ENCODE data around the gene SUSD4. TPM values are rescaled to one million over a fixed set of nuclear protein-coding genes. Genes with fewer than 3 reads are reported as not detected.

Gene SUSD4
- total and polyA plus RNA-seq, 2 of the 4 experiments (the other 2 are of a cell fraction): 1.8 to 2.7 TPM

GRCh38 chr1:223337174-223337869, 26.7 kb downstream of the SUSD4 start:
- POLR2A ChIA-PET (ENCODE audit: unreplicated experiment): interaction anchor here (0.7 kb wide), 1 partner anchor 51 kb away, joined by 6 read pairs; no protein-coding TSS in a partner anchor
- no peak for TF ChIP-seq ELK1 (IDR thresholded peaks at IDR 0.05; ENCODE audit: borderline replicate concordance, low read depth, low read length)
- no peak for TF ChIP-seq MXI1 (IDR thresholded peaks at IDR 0.05; ENCODE audit: borderline replicate concordance, low read depth, low read length)
- TF ChIP-seq CEBPB (IDR thresholded peaks at IDR 0.05; ENCODE audit: low read depth, low read length): no peak
- no peak for TF ChIP-seq CHD1 (IDR thresholded peaks at IDR 0.05; ENCODE audit: low read depth, low read length)
- no peak for TF ChIP-seq FOS (IDR thresholded peaks at IDR 0.05; ENCODE audit: low read depth, low read length)
- no peak for TF ChIP-seq RCOR1 (IDR thresholded peaks at IDR 0.05; ENCODE audit: insufficient replicate concordance, low read length)
- TF ChIP-seq SMC3 (IDR thresholded peaks at IDR 0.05; ENCODE audit: low read depth, low read length): no peak
- no peak for TF ChIP-seq MAFK (IDR thresholded peaks at IDR 0.05; ENCODE audit: low read depth, low read length)
- no peak for TF ChIP-seq NFE2L2 (IDR thresholded peaks at IDR 0.05; ENCODE audit: low read depth, low read length)
- TF ChIP-seq POLR2A (IDR thresholded peaks at IDR 0.05; ENCODE audit: low read depth, low read length): no peak
- TF ChIP-seq RAD21 (IDR thresholded peaks at IDR 0.05; ENCODE audit: low read length): no peak
- TF ChIP-seq BHLHE40 (IDR thresholded peaks at IDR 0.05; ENCODE audit: low read depth, low read length): no peak
- no peak for TF ChIP-seq USF2 (IDR thresholded peaks at IDR 0.05; ENCODE audit: low read depth, low read length)
- no peak for TF ChIP-seq RFX5 (IDR thresholded peaks at IDR 0.05; ENCODE audit: low read depth, low read length)
- TF ChIP-seq CTCF (conservative IDR thresholded peaks at IDR 0.05; ENCODE audit: low read depth, low read length): no peak
- TF ChIP-seq MAZ (IDR thresholded peaks at IDR 0.05; ENCODE audit: borderline replicate concordance, low read depth, low read length): no peak
- Histone ChIP-seq H3K27ac (ENCODE audit: insufficient read depth, low read length) (no peak overlapping the region), H3K27me3 (ENCODE audit: control insufficient read depth, insufficient read depth, low read length) (peaks cover 25% of the 10 kb centered on the region), H2AK9ac (replicated peaks; ENCODE audit: low read depth, low read length, poor library complexity) (no peak overlapping the region), H4K91ac (ENCODE audit: insufficient read depth, low read depth, low read length) (no peak overlapping the region), H3K23ac (ENCODE audit: low read depth, low read length) (no peak overlapping the region), H2BK5ac (ENCODE audit: low read depth, low read length, poor library complexity, severe bottlenecking) (no peak overlapping the region), H3K79me1 (ENCODE audit: low read depth in 1 of 2, low read length in 2 of 2) (no peaks in the 10 kb centered on the region), H4K20me1 (ENCODE audit: insufficient read depth, low read length) (no peaks in the 10 kb centered on the region), H3K9me3 (ENCODE audit: control insufficient read depth, insufficient read depth, low read length) (no peaks in the 10 kb centered on the region), H3K56ac (ENCODE audit: extremely low read depth, insufficient read depth, low read length) (no peak overlapping the region), H2AK5ac (ENCODE audit: low read depth, low read length) (no peak overlapping the region), H2BK120ac (ENCODE audit: low read depth, low read length) (no peak overlapping the region), H3K4me3 (ENCODE audit: insufficient read depth, low read depth, low read length) (no peak overlapping the region), H3K9me1 (ENCODE audit: insufficient read depth, low read length) (no peaks in the 10 kb centered on the region), H3K14ac (replicated peaks; ENCODE audit: low read depth, low read length) (no peak overlapping the region), H3K9ac (ENCODE audit: low read depth, low read length) (no peak overlapping the region), H3K18ac (ENCODE audit: low read depth, low read length) (no peak overlapping the region), H4K8ac (ENCODE audit: low read depth in 2 of 2, low read length in 2 of 2) (no peak overlapping the region), H3K36me3 (ENCODE audit: control insufficient read depth, insufficient read depth, low read length) (no peaks in the 10 kb centered on the region), H4K5ac (ENCODE audit: low read depth, low read length) (no peak overlapping the region), H2BK20ac (ENCODE audit: low read depth, low read length) (no peak overlapping the region), H3K4me1 (ENCODE audit: control insufficient read depth, insufficient read depth, low read length) (no peaks in the 10 kb centered on the region), H3K4ac (ENCODE audit: low read depth, low read length) (no peak overlapping the region), H2AFZ (replicated peaks; ENCODE audit: low read length, poor library complexity) (no peak overlapping the region), H2BK15ac (ENCODE audit: low read depth, low read length) (no peak overlapping the region), H3K4me2 (ENCODE audit: low read depth, low read length) (no peak overlapping the region)
- BruUV-seq (replicated peaks): no TSS peak
- no peak for ATAC-seq (ENCODE audit: low read depth)
- CTCF ChIA-PET: interaction anchor here (0.8 kb wide), 1 partner anchor 14 kb away, joined by 3 read pairs; no protein-coding TSS in a partner anchor
- in situ Hi-C loops (cut with MboI; ENCODE audit: low sequenced_read_pairs): no loop called here
- WGBS, 2 experiments (ENCODE audit: extremely low coverage in 2 of 2, insufficient read length in 1 of 2): no CpG with 5 or more reads among the region's 6 CpGs
- DNase-seq: no peak
- dilution Hi-C loops (cut with HindIII; ENCODE audit: low sequenced_read_pairs, unreplicated experiment): no loop called here
- intact Hi-C loops (cut with micrococcal nuclease): no loop called here
